Prostate gland (tissue), 2 donors: ENCODE results near the gene AOPEP.

Experiments used
- POLR2A ChIP-seq: fragments of 450-650 bp; IDR thresholded peaks from one replicate; pipeline ENCODE4 v1.6.1; 2016; ENCODE audit warnings: antibody characterized with exemption, mild to moderate bottlenecking
- POLR2AphosphoS5 ChIP-seq: sonication (generic); formaldehyde crosslinking; IDR thresholded peaks from one replicate; pipeline ENCODE4 v1.6.1; 2017; ENCODE audit warnings: antibody characterized with exemption
- TF ChIP-seq, protein P1 (sequence below), 4 experiments: fragments of 200-600 bp in 2 of 4; fragments of 450-650 bp in 2 of 4; sonication (generic) in 2 of 4; IDR thresholded peaks; 1 replicate in 3 of 4; 2 replicates in 1 of 4; pipeline ENCODE4 v1.5.1; 2016 to 2019; ENCODE audit warnings: antibody characterized with exemption in 4 of 4, mild to moderate bottlenecking in 2 of 4, moderate library complexity in 2 of 4

DNA sequence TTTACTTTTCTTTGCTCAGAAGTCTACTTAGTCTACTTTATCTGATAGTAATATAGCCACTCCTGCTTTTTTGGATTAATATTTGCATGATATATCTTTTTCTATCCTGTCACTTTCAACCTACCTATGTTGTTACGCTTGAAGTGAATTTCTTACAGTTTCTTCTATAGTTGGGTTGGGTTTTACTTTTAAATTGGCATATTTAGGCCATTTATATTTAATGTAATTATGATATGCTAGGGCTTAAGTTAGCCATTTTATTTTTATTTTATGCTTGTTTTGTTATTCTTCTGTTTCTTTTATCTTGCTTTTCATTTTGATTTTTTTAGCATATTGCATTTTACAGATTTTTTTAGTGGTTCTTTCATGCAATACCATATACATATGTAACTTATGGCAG is 164.7 kb downstream of the AOPEP start:
- TF ChIP-seq, protein P1, sequence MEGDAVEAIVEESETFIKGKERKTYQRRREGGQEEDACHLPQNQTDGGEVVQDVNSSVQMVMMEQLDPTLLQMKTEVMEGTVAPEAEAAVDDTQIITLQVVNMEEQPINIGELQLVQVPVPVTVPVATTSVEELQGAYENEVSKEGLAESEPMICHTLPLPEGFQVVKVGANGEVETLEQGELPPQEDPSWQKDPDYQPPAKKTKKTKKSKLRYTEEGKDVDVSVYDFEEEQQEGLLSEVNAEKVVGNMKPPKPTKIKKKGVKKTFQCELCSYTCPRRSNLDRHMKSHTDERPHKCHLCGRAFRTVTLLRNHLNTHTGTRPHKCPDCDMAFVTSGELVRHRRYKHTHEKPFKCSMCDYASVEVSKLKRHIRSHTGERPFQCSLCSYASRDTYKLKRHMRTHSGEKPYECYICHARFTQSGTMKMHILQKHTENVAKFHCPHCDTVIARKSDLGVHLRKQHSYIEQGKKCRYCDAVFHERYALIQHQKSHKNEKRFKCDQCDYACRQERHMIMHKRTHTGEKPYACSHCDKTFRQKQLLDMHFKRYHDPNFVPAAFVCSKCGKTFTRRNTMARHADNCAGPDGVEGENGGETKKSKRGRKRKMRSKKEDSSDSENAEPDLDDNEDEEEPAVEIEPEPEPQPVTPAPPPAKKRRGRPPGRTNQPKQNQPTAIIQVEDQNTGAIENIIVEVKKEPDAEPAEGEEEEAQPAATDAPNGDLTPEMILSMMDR (IDR thresholded peaks at IDR 0.05): no peak
- no peak for TF ChIP-seq POLR2A
- TF ChIP-seq POLR2AphosphoS5: no peak
